Activated CD4-positive, alpha-beta memory T cell treated with anti-CD3 and anti-CD28 coated beads, Interleukin-2, amount 10 ng/mL, durations not matched to agents 7 days and 5 days (primary cell): ENCODE data around the gene NAT14. TPM values are rescaled to one million over a fixed set of nuclear protein-coding genes. Genes with fewer than 3 reads are reported as not detected.
"Not testable (repeated sequence)": the region's sequence is repeated elsewhere in the genome, so short reads cannot be mapped to it uniquely, and the experiment has no call there.

Source experiments
- CTCF ChIA-PET: fragments of 350-600 bp; sonication (Branson Sonifier 250); formaldehyde crosslinking; loops from one replicate; lab custom pipeline; 2021; ENCODE audit warnings: antibody characterized with exemption, inconsistent platforms; lab: Charles Lee
- POLR2A ChIA-PET: fragments of 350-600 bp; sonication (Branson Sonifier 250); formaldehyde crosslinking; loops from one replicate; lab custom pipeline; 2021; ENCODE audit warnings: antibody characterized with exemption; lab: Charles Lee
- DNase-seq: peaks from one replicate; pipeline ENCODE4 v3.0.0-alpha.2; 2020
- H3K27ac Mint-ChIP-seq: one replicate; pipeline ENCODE4 v1.8.0; 2021; ENCODE audit warnings: mild to moderate bottlenecking, mixed read lengths
- H3K27me3 Mint-ChIP-seq: one replicate; pipeline ENCODE4 v1.8.0; 2021; ENCODE audit warnings: mixed read lengths
- H3K36me3 Mint-ChIP-seq: one replicate; pipeline ENCODE4 v1.8.0; 2021; ENCODE audit warnings: low read depth, mixed read lengths
- H3K4me1 Mint-ChIP-seq: one replicate; pipeline ENCODE4 v1.8.0; 2021; ENCODE audit warnings: mixed read lengths
- H3K4me3 Mint-ChIP-seq: one replicate; pipeline ENCODE4 v1.8.0; 2021; ENCODE audit warnings: mild to moderate bottlenecking, mixed read lengths
- H3K9me3 Mint-ChIP-seq: one replicate; pipeline ENCODE4 v1.8.0; 2021; ENCODE audit warnings: mixed read lengths
- total RNA-seq, 2 experiments: library from RNA; stranded (reverse); gene quantifications; one replicate each; pipeline ENCODE4 v1.2.3, GENCODE V29; 2021

The NAT14 gene
- total RNA-seq, 2 experiments from 2014 or later = 11.9 to 12.0 TPM

GRCh38 chr19:55446060-55446459 lies 38.9 kb upstream of the NAT14 start:
- Mint-ChIP-seq H3K9me3 (no peaks in the 10 kb centered on the region), H3K4me3 (no peak overlapping the region), H3K36me3 (peaks cover under 1% of the 10 kb centered on the region), H3K27me3 (peaks cover 50% of the 10 kb centered on the region), H3K4me1 (peaks cover 8% of the 10 kb centered on the region), H3K27ac (no peak overlapping the region)
- CTCF ChIA-PET = interaction anchor here (0.6 to 1.0 kb wide), 3 partner anchors 9 to 81 kb away, joined by 3 to 4 read pairs (median 4); no protein-coding TSS in a partner anchor
- POLR2A ChIA-PET = no interaction called here
- DNase-seq = no peak

- H3K27me3 Mint-ChIP-seq = peaks cover 45% of the 10 kb centered on the region
- H3K27ac Mint-ChIP-seq = no peak overlapping the region
- H3K9me3 Mint-ChIP-seq = no peaks in the 10 kb centered on the region
- ChIA-PET POLR2A (no interaction called here), CTCF (no interaction called here)
- no peak overlapping the region for H3K4me3 Mint-ChIP-seq
- peaks cover 2% of the 10 kb centered on the region for H3K4me1 Mint-ChIP-seq
- DNase-seq = no peak
- H3K36me3 Mint-ChIP-seq = no peaks in the 10 kb centered on the region
Measured at GRCh38 chr19:55447421-55448174, 37.4 kb upstream of the NAT14 start.

GRCh38 chr19:55448175-55448490 lies 36.9 kb upstream of the NAT14 start:
- H3K27me3 Mint-ChIP-seq = peaks cover 40% of the 10 kb centered on the region
- H3K4me3 Mint-ChIP-seq, H3K27ac Mint-ChIP-seq, H3K9me3 Mint-ChIP-seq, POLR2A ChIA-PET, H3K36me3 Mint-ChIP-seq, DNase-seq, H3K4me1 Mint-ChIP-seq, CTCF ChIA-PET: not testable (repeated sequence)

- CTCF ChIA-PET = interaction anchor here (0.8 kb wide), 1 partner anchor 54 kb away, joined by 3 read pairs; no protein-coding TSS in a partner anchor
- peaks cover 30% of the 10 kb centered on the region for H3K27me3 Mint-ChIP-seq
- no peak for DNase-seq
- no peaks in the 10 kb centered on the region for H3K36me3 Mint-ChIP-seq
- no peak overlapping the region for H3K27ac Mint-ChIP-seq
- no peak overlapping the region for H3K4me3 Mint-ChIP-seq
- POLR2A ChIA-PET = interaction anchor here (1.2 kb wide), 1 partner anchor 42 kb away, joined by 4 read pairs; the partner anchor contains the start of gene UBE2S
- H3K4me1 Mint-ChIP-seq = peaks cover 4% of the 10 kb centered on the region
- no peaks in the 10 kb centered on the region for H3K9me3 Mint-ChIP-seq
Measured at GRCh38 chr19:55449469-55449868, 35.5 kb upstream of the NAT14 start.

GRCh38 chr19:55451163-55451964 lies 33.6 kb upstream of the NAT14 start:
- H3K4me1 Mint-ChIP-seq = peaks cover 4% of the 10 kb centered on the region
- no peak overlapping the region for H3K27ac Mint-ChIP-seq
- DNase-seq = no peak
- H3K9me3 Mint-ChIP-seq = no peaks in the 10 kb centered on the region
- CTCF ChIA-PET = no interaction called here
- H3K36me3 Mint-ChIP-seq = peaks cover 3% of the 10 kb centered on the region
- peaks cover 18% of the 10 kb centered on the region for H3K27me3 Mint-ChIP-seq
- POLR2A ChIA-PET = no interaction called here
- H3K4me3 Mint-ChIP-seq = no peak overlapping the region

GRCh38 chr19:55451965-55452748 lies 32.8 kb upstream of the NAT14 start:
- H3K4me3 Mint-ChIP-seq = no peak overlapping the region
- no peak overlapping the region for H3K27ac Mint-ChIP-seq
- no peaks in the 10 kb centered on the region for H3K9me3 Mint-ChIP-seq
- DNase-seq = no peak
- peaks cover 4% of the 10 kb centered on the region for H3K4me1 Mint-ChIP-seq
- ChIA-PET POLR2A (no interaction called here), CTCF (interaction anchor here (1.4 to 2.5 kb wide), 3 partner anchors 10 to 311 kb away, joined by 7 to 14 read pairs (median 7); partner anchors contain the start of gene ISOC2)
- peaks cover 3% of the 10 kb centered on the region for H3K36me3 Mint-ChIP-seq
- peaks cover 18% of the 10 kb centered on the region for H3K27me3 Mint-ChIP-seq

- Mint-ChIP-seq H3K4me1 (peaks cover 4% of the 10 kb centered on the region), H3K4me3 (no peak overlapping the region), H3K27ac (no peak overlapping the region), H3K36me3 (peaks cover 3% of the 10 kb centered on the region), H3K9me3 (no peaks in the 10 kb centered on the region), H3K27me3 (peaks cover 18% of the 10 kb centered on the region)
- CTCF ChIA-PET = interaction anchor here (0.9 to 2.5 kb wide), 7 partner anchors 9 to 312 kb away, joined by 3 to 14 read pairs (median 5); partner anchors contain the start of gene ISOC2
- DNase-seq = peak; percentile 42
- POLR2A ChIA-PET = interaction anchor here (1.1 to 1.4 kb wide), 2 partner anchors 45 to 66 kb away, joined by 3 read pairs; partner anchors contain the start of gene UBE2S
Measured at GRCh38 chr19:55452749-55453346, 32.1 kb upstream of the NAT14 start.

- Mint-ChIP-seq H3K27me3 (peaks cover 18% of the 10 kb centered on the region), H3K4me1 (peaks cover 4% of the 10 kb centered on the region)
Measured at GRCh38 chr19:55453511-55454260, 31.3 kb upstream of the NAT14 start.

GRCh38 chr19:55454787-55455243 lies 30.2 kb upstream of the NAT14 start:
- Mint-ChIP-seq H3K9me3 (no peaks in the 10 kb centered on the region), H3K36me3 (peaks cover 3% of the 10 kb centered on the region), H3K4me1 (peaks cover 4% of the 10 kb centered on the region), H3K27ac (no peak overlapping the region), H3K27me3 (peaks cover 17% of the 10 kb centered on the region), H3K4me3 (no peak overlapping the region)
- ChIA-PET CTCF (interaction anchor here (0.6 kb wide), 1 partner anchor 128 kb away, joined by 3 read pairs; no protein-coding TSS in a partner anchor), POLR2A (no interaction called here)
- peak; percentile 62 for DNase-seq

More at GRCh38 chr19:55453511-55454260, 31.3 kb upstream of the NAT14 start:
- Mint-ChIP-seq H3K4me3 (no peak overlapping the region), H3K27ac (no peak overlapping the region), H3K36me3 (peaks cover 3% of the 10 kb centered on the region), H3K9me3 (no peaks in the 10 kb centered on the region)
- POLR2A ChIA-PET = interaction anchor here (1.1 to 1.4 kb wide), 2 partner anchors 46 to 67 kb away, joined by 3 read pairs; partner anchors contain the start of gene UBE2S
- no peak for DNase-seq
- CTCF ChIA-PET = interaction anchor here (0.9 to 2.5 kb wide), 7 partner anchors 8 to 313 kb away, joined by 3 to 14 read pairs (median 5); partner anchors contain the start of gene ISOC2

- POLR2A ChIA-PET = no interaction called here
- peaks cover 3% of the 10 kb centered on the region for H3K36me3 Mint-ChIP-seq
- H3K27me3 Mint-ChIP-seq = peaks cover 12% of the 10 kb centered on the region
Measured at GRCh38 chr19:55455576-55456235, 29.3 kb upstream of the NAT14 start.

GRCh38 chr19:55456347-55456746 lies 28.6 kb upstream of the NAT14 start:
- CTCF ChIA-PET = no interaction called here
- Mint-ChIP-seq H3K27me3 (peaks cover 9% of the 10 kb centered on the region), H3K4me1 (peaks cover 18% of the 10 kb centered on the region), H3K36me3 (peaks cover 3% of the 10 kb centered on the region), H3K9me3 (no peaks in the 10 kb centered on the region), H3K27ac (no peak overlapping the region), H3K4me3 (no peak overlapping the region)
- POLR2A ChIA-PET = no interaction called here
- DNase-seq = no peak

More at GRCh38 chr19:55455576-55456235, 29.3 kb upstream of the NAT14 start:
- peaks cover 12% of the 10 kb centered on the region for H3K4me1 Mint-ChIP-seq
- H3K27ac Mint-ChIP-seq = no peak overlapping the region
- CTCF ChIA-PET = no interaction called here
- DNase-seq = no peak
- H3K9me3 Mint-ChIP-seq = no peaks in the 10 kb centered on the region
- H3K4me3 Mint-ChIP-seq = no peak overlapping the region
